Measurements from ENCODE around the gene MIOS. TPM values are rescaled to one million over a fixed set of nuclear protein-coding genes. Genes with fewer than 3 reads are reported as not detected.

The MIOS gene
- total RNA-seq, 1 donor from 2014 or later = 25.3 TPM

DNA sequence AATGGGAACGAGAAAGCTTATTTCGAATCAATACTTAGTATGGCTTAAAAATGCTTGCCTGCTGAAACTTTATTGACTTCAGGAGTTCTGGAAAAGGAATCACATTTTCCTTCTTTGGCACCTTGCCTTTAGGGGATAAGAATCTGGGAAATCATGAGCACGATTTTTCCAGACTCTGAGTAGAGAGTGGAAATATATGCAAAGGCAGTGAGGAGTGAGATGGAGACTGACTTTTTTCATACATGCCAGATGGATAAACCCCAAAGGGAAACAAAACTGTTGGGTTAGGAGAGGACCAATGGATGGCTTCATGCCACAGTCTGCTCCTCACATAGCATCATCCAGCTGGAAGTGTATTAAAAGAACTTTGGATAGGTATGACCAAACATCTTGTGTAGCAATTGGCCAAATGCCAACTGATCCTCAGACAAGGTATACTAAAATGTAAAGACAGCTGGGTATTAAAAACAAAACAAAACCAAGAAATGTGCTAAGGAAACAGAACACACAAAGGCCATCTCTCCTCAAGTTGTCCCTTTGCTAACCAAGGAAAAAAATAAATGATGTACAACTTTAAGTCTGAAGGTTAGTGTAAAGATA is 32.8 kb upstream of the MIOS start:
- no peak for TF ChIP-seq CTCF (IDR thresholded peaks at IDR 0.05; ENCODE audit: borderline replicate concordance)
- intact Hi-C loops (cut with micrococcal nuclease) = loop anchor here (10.0 kb wide), 1 partner anchor 419 kb away; no protein-coding TSS in a partner anchor

DNA sequence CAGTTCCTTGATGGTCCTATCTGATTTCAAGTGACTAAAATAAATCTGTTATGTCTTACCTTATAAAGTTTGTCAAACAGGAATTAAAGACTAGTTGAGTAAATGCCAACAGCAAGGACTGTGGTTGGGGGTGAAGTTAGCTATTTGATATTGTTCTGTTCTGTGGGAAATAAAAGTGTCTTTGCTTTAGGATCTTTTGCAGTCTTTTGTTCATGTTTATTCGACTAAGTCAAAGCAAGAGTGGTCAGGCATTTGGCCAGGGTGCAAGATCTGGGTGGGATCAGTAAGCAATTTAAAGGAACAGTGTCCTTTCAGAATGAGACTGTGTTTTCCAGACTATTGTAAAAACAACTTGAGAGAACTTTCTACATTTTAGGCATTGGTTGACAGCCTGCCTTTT is 31.0 kb upstream of the MIOS start, which contains the start of gene COL28A1:
Gene COL28A1, minus strand, starts transcription at position 183 of the 400 bp plus-strand sequence. CDS start 2,998 bp downstream, outside the sequence.
- Histone ChIP-seq H3K27me3 (ENCODE audit: low read depth) (peaks cover 5% of the 10 kb centered on the region), H3K4me3 (peak within 1 kb of the TSS; percentile 12), H3K9me3 (replicated peaks) (no peaks in the 10 kb centered on the region), H3K27ac (replicated peaks) (no peak within 1 kb of the TSS), H3K36me3 (no peaks in the 10 kb centered on the region), H3K4me1 (no peaks in the 10 kb centered on the region)
- TF ChIP-seq CTCF (IDR thresholded peaks at IDR 0.05; ENCODE audit: borderline replicate concordance) = no peak
- DNase-seq = no peak
- intact Hi-C loops (cut with micrococcal nuclease) = loop anchor here (10.0 kb wide), 1 partner anchor 421 kb away; no protein-coding TSS in a partner anchor

More for the DNA sequence above, 32.8 kb upstream of the MIOS start:
- Histone ChIP-seq H3K36me3 (no peaks in the 10 kb centered on the region), H3K27ac (replicated peaks) (no peak overlapping the region), H3K4me1 (no peaks in the 10 kb centered on the region), H3K9me3 (replicated peaks) (no peaks in the 10 kb centered on the region), H3K4me3 (peak overlapping the region; percentile 12), H3K27me3 (ENCODE audit: low read depth) (peaks cover 5% of the 10 kb centered on the region)
- DNase-seq = no peak

GRCh38 chr7:7536396-7537019 is 30.2 kb upstream of the MIOS start:
- Histone ChIP-seq H3K4me1 (no peaks in the 10 kb centered on the region), H3K27me3 (ENCODE audit: low read depth) (peaks cover 5% of the 10 kb centered on the region), H3K9me3 (replicated peaks) (no peaks in the 10 kb centered on the region), H3K27ac (replicated peaks) (no peak overlapping the region), H3K4me3 (no peak overlapping the region), H3K36me3 (no peaks in the 10 kb centered on the region)
- no peak for TF ChIP-seq CTCF (IDR thresholded peaks at IDR 0.05; ENCODE audit: borderline replicate concordance)
- no peak for DNase-seq
- intact Hi-C loops (cut with micrococcal nuclease) = loop anchor here (10.0 kb wide), 1 partner anchor 422 kb away; no protein-coding TSS in a partner anchor

- no peak for DNase-seq
- Histone ChIP-seq H3K27ac (replicated peaks) (no peak overlapping the region), H3K4me1 (no peaks in the 10 kb centered on the region), H3K9me3 (replicated peaks) (no peaks in the 10 kb centered on the region), H3K36me3 (no peaks in the 10 kb centered on the region), H3K27me3 (ENCODE audit: low read depth) (peaks cover 5% of the 10 kb centered on the region), H3K4me3 (no peak overlapping the region)
- intact Hi-C loops (cut with micrococcal nuclease) = loop anchor here (10.0 kb wide), 1 partner anchor 423 kb away; no protein-coding TSS in a partner anchor
- TF ChIP-seq CTCF (IDR thresholded peaks at IDR 0.05; ENCODE audit: borderline replicate concordance) = no peak
Measured at GRCh38 chr7:7537711-7538110, 29.0 kb upstream of the MIOS start.

DNA sequence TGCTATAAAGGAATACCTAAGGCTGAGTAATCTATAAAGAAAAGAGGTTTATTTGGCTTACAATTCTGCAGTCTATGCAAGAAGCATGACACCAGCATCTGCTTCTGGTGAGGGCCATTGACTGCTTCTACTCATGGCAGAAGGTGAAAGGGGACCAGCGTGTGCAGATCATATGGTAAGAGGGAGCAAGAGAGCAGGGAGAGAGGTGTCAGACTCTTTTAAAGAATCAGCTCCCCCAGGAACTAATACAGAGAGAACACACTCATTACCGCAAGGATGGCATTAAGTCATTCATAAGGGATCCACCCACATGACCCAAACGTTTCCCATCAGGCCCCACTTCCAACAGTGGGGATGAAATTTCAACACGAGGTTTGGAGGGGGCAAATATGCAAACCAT is 27.5 kb upstream of the MIOS start:
- no peak for TF ChIP-seq CTCF (IDR thresholded peaks at IDR 0.05; ENCODE audit: borderline replicate concordance)
- Histone ChIP-seq H3K4me3 (no peak overlapping the region), H3K9me3 (replicated peaks) (no peaks in the 10 kb centered on the region), H3K4me1 (no peaks in the 10 kb centered on the region), H3K36me3 (no peaks in the 10 kb centered on the region), H3K27ac (replicated peaks) (no peak overlapping the region), H3K27me3 (ENCODE audit: low read depth) (peaks cover 5% of the 10 kb centered on the region)
- intact Hi-C loops (cut with micrococcal nuclease) = loop anchor here (10.0 kb wide), 1 partner anchor 424 kb away; no protein-coding TSS in a partner anchor
- no peak for DNase-seq
